Heart right ventricle (tissue), 16 donors: ENCODE measurements around the gene HINT2. TPM values are rescaled to one million over a fixed set of nuclear protein-coding genes. Genes with fewer than 3 reads are reported as not detected.

Source experiments
- ATAC-seq, 8 donors: fragments of 200-7000 bp; cut with Tn5 transposase; one replicate each; pipeline ENCODE4 v1.9.1; 2020; ENCODE audit warnings: mild to moderate bottlenecking in 8 of 8, moderate library complexity in 8 of 8, moderate number of reproducible peaks in 1 of 8
- DNase-seq, 2 donors: peaks; one replicate each; pipeline ENCODE4 v3.0.0-alpha.2; 2020
- H3K27ac ChIP-seq, 10 donors: fragments of 200-600 bp; sonication (generic) in 2 of 10; one replicate each; pipeline versions ENCODE4 v1.5.0 to v1.8.0; 2020 to 2022; ENCODE audit warnings: mild to moderate bottlenecking in 3 of 10
- H3K27me3 ChIP-seq, 7 donors: fragments of 200-600 bp; one replicate each; pipeline ENCODE4 v1.8.0; 2021 to 2022; ENCODE audit warnings: mild to moderate bottlenecking in 2 of 7
- H3K36me3 ChIP-seq, 9 donors: fragments of 200-600 bp; sonication (generic) in 1 of 9; one replicate each; pipeline versions ENCODE4 v1.5.0 to v1.8.0; 2020 to 2022; ENCODE audit warnings: mild to moderate bottlenecking in 2 of 9
- H3K4me1 ChIP-seq, 9 donors: fragments of 200-600 bp; sonication (generic) in 1 of 9; one replicate each; pipeline versions ENCODE4 v1.5.0 to v1.8.0; 2020 to 2022; ENCODE audit warnings: mild to moderate bottlenecking in 4 of 9
- H3K4me3 ChIP-seq, 10 donors: fragments of 200-600 bp; sonication (generic) in 2 of 10; one replicate each; pipeline versions ENCODE4 v1.5.0 to v1.8.0; 2020 to 2022; ENCODE audit warnings: mild to moderate bottlenecking in 7 of 10, moderate library complexity in 2 of 10
- H3K9me3 ChIP-seq, 11 donors: fragments of 200-600 bp in 10 of 11; sonication (generic) in 2 of 11; one replicate each; pipeline versions ENCODE4 v1.5.0 to v1.8.0; 2013 to 2022; ENCODE audit warnings: mild to moderate bottlenecking in 2 of 11, control low read depth in 1 of 11, moderate library complexity in 1 of 11
- CTCF ChIP-seq, 9 donors: fragments of 200-600 bp; sonication (generic) in 2 of 9; IDR thresholded peaks; one replicate each; pipeline versions ENCODE4 v1.5.0 to v1.8.0; 2021 to 2022; ENCODE audit warnings: antibody characterized with exemption in 9 of 9, mild to moderate bottlenecking in 5 of 9, moderate library complexity in 1 of 9
- WGBS, 2 donors: extraction: QIAGEN DNeasy Blood & Tissue Kit; methylation state at CpG; one replicate each; pipeline ENCODE4 v1.1.7; 2013; ENCODE audit warnings: inconsistent platforms in 1 of 2; 5-methylcytosine and 5-hydroxymethylcytosine counted together
- intact Hi-C, 10 donors: fragments of 100-400 bp; cut with DNase I; formaldehyde crosslinking; loops; one replicate each; pipeline versions ENCODE4 v1.11.1 to v1.14.2; 2022
- polyA plus RNA-seq, 2 donors: library from polyadenylated mRNA; stranded (reverse); fragments of 200-250 nt; gene quantifications; one replicate each; pipeline ENCODE4 v1.2.3, GENCODE V29; 2013
- total RNA-seq, 10 donors: library from RNA; stranded (reverse); fragmentation: NEBNext Ultra II Directional in 3 of 10; extraction: Animal tissue kit (Norgen Biotek cat#: 25700) in 3 of 10; gene quantifications; one replicate each; pipeline versions ENCODE4 v1.2.1 to v1.2.4, GENCODE V29; 2021 to 2023
- donor health status: Arrhythmogenic right ventricular cardiomyopathy.
- donor health status: ischemic (EF 13 %, LVEDD 7.1; RV severe dilation, severe dysfunction).
- donor health status: healthy with polysubstance abuse.
- donor health status: DM: no; HTN: yes; CAD: no.
- donor health status: DM: no; HTN: no; CAD: no.
- donor health status: ischemic (EF 25% LVEDD 6.9; RV normal size, moderate dysfunction).
- donor health status: ischemic (EF 25% LVEDD 5.7; RV mildly dilated, moderate dysfunction).
- donor health status: healthy.
- donor health status: DM: yes; HTN: yes; CAD: no.
- donor health status: Ischemic cardiomyopathy.
- donor health status: ischemic (EF 35%, LVEDD 5.7; RV mildly dilated, moderate dysfunction).
- donor health status: nonischemic (EF 11% LVEDD 7.7; RV severe dilation, severe dysfunction).
- donor health status: DM: yes; HTN: yes; CAD: no.
- donor health status: PGD.
- donor health status: ischemic (EF 29% LVEDD 5.4; RV normal size, mild dysfunction).
- donor health status: nonischemic (EF 23%, LVEDD 6.1; RV moderate dilation, normal function).

The HINT2 gene
- total and polyA plus RNA-seq, 12 donors, result 56.8 to 120 (median 76.7) TPM

- peaks cover 0 to 16% (median 0%) of the 10 kb centered on the region in 9 donors for H3K36me3 ChIP-seq
- no peak overlapping the region for H3K27ac ChIP-seq
- H3K9me3 ChIP-seq, result no peaks in the 10 kb centered on the region
- ATAC-seq, result peak in 1 of 8 donors; percentile 21
- no peak for TF ChIP-seq CTCF (IDR thresholded peaks at IDR 0.05)
- no peak for DNase-seq
- whole genome bisulfite sequencing, 2 donors, result 92 to 94% methylated on average over 25 of the region's 25 CpGs
- peaks cover 0 to 79% (median 6%) of the 10 kb centered on the region in 7 donors for H3K27me3 ChIP-seq
- no peak overlapping the region for H3K4me3 ChIP-seq
- H3K4me1 ChIP-seq, result peaks cover 0 to 10% (median 1%) of the 10 kb centered on the region in 9 donors
- intact Hi-C loops, result loop anchor here in 1 of 10 donors (5.0 kb wide), 1 partner anchor 34 kb away; no protein-coding TSS in a partner anchor
Measured at GRCh38 chr9:35852876-35853865, 38.3 kb upstream of the HINT2 start.

- DNase-seq (no peak), ATAC-seq (no peak)
- no peak for TF ChIP-seq CTCF (IDR thresholded peaks at IDR 0.05)
- Histone ChIP-seq H3K4me1 (peaks cover 0 to 17% (median 9%) of the 10 kb centered on the region in 9 donors), H3K27me3 (peaks cover 0 to 87% (median 6%) of the 10 kb centered on the region in 7 donors), H3K36me3 (peaks cover 0 to 19% (median 0%) of the 10 kb centered on the region in 9 donors), H3K4me3 (no peak overlapping the region), H3K9me3 (no peaks in the 10 kb centered on the region), H3K27ac (no peak overlapping the region)
- intact Hi-C loops, result loop anchor here in 1 of 10 donors (5.0 kb wide), 1 partner anchor 35 kb away; no protein-coding TSS in a partner anchor
- 95 to 98% methylated on average over 2 of the region's 2 CpGs for WGBS, 2 donors
Measured at GRCh38 chr9:35852267-35852815, 37.5 kb upstream of the HINT2 start.

DNA sequence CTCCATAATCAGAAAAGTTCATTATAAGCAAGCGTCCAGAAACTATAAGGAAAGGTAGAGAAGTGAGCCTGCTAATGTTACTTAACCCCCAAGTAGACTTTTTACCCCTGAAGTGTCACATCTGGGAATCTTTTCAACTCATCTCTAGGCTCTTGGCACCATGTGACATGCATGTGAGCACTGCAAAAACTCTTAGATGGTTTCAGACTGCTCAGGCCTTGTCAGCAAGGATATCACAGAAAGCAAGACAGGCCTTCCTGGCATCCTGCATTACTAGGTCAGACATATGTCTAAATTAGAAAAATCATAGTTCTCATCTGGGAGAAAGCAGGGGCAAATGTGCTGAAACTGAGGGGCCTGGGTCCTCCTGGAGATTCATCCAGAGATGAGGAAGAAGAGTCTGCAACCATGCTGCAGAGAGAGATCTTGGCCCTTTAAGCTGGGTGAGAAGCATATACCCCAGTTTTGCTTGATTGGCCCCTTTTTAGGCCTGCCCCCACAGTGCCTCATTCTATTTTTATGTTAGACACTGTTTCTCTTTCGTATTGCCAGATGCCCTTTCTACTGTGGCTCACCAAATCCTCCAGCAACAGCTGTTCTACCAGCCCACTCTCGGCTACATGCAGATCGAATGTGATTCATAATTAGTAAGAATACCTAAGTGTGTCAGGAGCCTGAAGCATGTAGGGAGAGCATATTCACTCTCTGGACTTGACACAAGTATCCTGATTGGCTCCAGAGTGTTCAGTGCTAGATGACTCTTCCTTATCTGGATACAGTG is 33.1 kb upstream of the HINT2 start:
- ATAC-seq (peak; percentile 38 to 84 (median 77)), DNase-seq (no peak)
- H3K9me3 ChIP-seq, result no peaks in the 10 kb centered on the region
- H3K36me3 ChIP-seq, result peaks cover 0 to 21% (median 0%) of the 10 kb centered on the region in 9 donors
- TF ChIP-seq CTCF (IDR thresholded peaks at IDR 0.05), result no peak
- H3K27me3 ChIP-seq, result peaks cover 0 to 69% (median 3%) of the 10 kb centered on the region in 7 donors
- 55 to 66% methylated on average over 4 of the region's 4 CpGs for WGBS, 2 donors
- peaks cover 2 to 54% (median 31%) of the 10 kb centered on the region in 9 donors for H3K4me1 ChIP-seq
- H3K27ac ChIP-seq, result peak overlapping the region in 8 of 10 donors; percentile 23 to 66 (median 55)
- intact Hi-C loops, result no loop called here
- H3K4me3 ChIP-seq, result no peak overlapping the region
